Fibroblast of villous mesenchyme (primary cell): ENCODE results near the gene ALDH1A1. TPM values are rescaled to one million over a fixed set of nuclear protein-coding genes. Genes with fewer than 3 reads are reported as not detected.

Source experiments
- DNase-seq: peaks from one replicate; pipeline ENCODE4 v3.0.0-alpha.2; 2010; ENCODE audit warnings: low read depth
- H3K4me3 ChIP-seq: 2 replicates; pipeline ENCODE4 v1.5.1; 2011; ENCODE audit warnings: low read depth, mild to moderate bottlenecking, low read length
- total RNA-seq: library from RNA; depleted of rRNA; stranded (reverse); fragments of >200 nt; gene quantifications from 2 replicates; pipeline ENCODE4 v1.2.3, GENCODE V29; 2012
- TF ChIP-seq, protein P1 (sequence below): IDR thresholded peaks from 2 replicates; pipeline ENCODE4 v1.5.1; 2012; ENCODE audit warnings: low read depth, mild to moderate bottlenecking, low read length; ENCODE audit not compliant: insufficient read depth

Gene ALDH1A1
- total RNA-seq, 1 donor = 450 TPM

DNA sequence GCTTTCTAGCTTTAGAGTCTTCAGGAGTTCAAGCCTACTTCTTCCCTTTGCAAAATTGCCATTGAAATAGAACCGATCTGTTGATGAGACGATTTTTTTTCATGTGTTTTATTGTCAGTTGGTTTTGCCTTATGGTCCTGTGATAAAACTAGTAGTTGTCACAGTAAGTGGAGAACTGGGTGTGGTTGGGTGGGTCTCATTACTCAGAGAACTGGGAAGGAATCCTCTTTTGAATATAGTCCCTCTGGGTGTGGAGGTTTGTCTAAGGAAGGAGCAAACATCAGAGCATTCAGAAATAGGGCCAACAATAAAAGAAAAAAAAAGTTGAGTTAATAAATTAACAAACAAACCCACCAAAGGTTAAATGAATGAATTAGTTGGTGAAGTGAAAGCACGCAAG is 69.0 kb downstream of the ALDH1A1 start:
- no peak for DNase-seq
- TF ChIP-seq, protein P1, sequence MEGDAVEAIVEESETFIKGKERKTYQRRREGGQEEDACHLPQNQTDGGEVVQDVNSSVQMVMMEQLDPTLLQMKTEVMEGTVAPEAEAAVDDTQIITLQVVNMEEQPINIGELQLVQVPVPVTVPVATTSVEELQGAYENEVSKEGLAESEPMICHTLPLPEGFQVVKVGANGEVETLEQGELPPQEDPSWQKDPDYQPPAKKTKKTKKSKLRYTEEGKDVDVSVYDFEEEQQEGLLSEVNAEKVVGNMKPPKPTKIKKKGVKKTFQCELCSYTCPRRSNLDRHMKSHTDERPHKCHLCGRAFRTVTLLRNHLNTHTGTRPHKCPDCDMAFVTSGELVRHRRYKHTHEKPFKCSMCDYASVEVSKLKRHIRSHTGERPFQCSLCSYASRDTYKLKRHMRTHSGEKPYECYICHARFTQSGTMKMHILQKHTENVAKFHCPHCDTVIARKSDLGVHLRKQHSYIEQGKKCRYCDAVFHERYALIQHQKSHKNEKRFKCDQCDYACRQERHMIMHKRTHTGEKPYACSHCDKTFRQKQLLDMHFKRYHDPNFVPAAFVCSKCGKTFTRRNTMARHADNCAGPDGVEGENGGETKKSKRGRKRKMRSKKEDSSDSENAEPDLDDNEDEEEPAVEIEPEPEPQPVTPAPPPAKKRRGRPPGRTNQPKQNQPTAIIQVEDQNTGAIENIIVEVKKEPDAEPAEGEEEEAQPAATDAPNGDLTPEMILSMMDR = no peak

DNA sequence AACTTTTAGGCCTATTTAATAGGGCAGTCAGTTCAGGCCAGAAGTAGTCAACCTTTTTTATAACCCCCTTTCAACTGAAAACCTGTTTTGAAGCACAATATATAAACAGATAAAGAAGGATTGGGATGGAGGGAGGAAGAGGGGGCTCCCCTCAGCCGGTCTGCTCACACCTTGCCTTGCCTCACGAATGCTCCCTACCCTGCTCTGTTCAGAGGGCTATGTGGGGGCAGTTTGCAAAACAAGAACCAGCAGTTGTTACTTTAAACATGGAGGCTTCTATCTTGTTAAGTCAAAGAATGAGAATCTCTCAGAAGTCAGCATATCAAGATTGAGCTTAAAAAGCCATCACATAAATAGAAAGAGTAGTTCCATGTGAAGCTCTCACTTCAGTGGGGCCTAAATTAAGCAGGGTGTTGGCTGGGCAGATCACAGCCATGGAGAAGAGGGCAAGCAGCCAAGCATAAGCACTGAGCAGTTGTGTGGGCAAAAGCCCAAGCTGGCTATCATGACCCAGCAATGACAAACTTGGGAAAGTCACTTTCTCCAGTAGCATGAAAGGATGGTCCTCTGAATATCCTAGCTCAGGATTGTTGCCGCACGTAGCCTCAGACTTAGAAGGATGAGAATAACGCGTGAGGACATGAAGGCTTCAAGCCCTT is 70.6 kb downstream of the ALDH1A1 start:
- TF ChIP-seq, protein P1 = no peak
- DNase-seq = no peak
- no peak overlapping the region for H3K4me3 ChIP-seq

More for the DNA sequence above, 69.0 kb downstream of the ALDH1A1 start:
- H3K4me3 ChIP-seq = no peak overlapping the region

DNA sequence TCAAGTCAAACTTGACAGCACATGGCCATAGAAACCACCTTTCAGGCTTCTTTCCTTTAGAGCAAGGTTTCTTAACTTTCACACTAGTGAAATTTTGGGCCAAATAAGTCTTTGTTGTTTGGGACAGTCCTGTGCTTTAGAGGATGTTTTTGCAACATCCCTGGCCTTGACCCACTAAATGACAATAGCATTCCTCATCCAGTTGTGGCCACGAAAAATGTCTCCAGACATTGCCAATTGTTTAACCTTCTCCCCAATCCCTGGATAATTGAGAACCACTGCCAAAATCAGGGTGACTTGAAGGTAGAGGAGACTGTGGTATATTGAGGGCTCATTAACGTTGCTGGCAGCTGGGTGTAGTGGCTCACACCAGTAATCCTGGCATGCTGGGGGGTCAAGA is 72.0 kb downstream of the ALDH1A1 start:
- no peak for DNase-seq
- no peak overlapping the region for H3K4me3 ChIP-seq
- TF ChIP-seq, protein P1 = no peak

DNA sequence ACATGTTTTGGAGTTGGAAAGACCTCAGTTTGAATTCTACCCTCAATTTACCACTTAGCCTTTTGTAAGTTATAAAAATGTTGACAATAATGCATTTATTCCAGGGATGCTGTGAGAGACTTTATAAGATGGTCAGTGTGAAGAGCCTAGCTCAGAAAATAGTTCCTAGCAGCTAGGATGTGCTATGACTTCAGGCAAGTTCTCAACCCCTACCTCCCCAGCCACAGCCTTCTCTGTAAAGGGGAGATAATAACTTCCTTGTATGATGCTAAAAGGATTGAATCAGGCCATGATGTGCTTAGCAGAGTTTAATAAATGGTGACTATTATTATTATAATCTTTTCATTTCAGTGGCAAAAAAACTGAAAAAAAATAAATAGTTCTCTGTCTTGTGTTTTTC is 77.6 kb downstream of the ALDH1A1 start:
- no peak overlapping the region for H3K4me3 ChIP-seq
- TF ChIP-seq, protein P1 = no peak
- no peak for DNase-seq

DNA sequence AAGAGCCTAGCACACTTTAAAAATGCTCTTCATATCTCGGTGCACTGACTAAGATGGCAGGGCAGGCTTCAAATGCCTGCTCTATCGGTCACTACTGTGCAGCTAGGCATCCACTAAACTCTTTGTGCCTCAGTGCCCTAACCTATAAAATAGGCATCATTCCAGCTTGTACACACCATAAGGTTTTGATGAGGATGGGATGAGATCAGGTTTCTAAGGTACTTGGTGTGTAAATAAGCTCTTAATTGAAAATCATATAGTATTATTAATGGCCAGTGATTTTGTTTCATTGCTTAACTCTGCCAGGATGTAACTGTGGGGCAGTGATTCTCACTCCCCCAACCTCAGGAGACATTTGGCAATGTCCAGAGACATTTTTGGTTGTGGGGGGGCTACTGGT is 78.5 kb downstream of the ALDH1A1 start:
- TF ChIP-seq, protein P1 = no peak
- no peak overlapping the region for H3K4me3 ChIP-seq
- DNase-seq = no peak

DNA sequence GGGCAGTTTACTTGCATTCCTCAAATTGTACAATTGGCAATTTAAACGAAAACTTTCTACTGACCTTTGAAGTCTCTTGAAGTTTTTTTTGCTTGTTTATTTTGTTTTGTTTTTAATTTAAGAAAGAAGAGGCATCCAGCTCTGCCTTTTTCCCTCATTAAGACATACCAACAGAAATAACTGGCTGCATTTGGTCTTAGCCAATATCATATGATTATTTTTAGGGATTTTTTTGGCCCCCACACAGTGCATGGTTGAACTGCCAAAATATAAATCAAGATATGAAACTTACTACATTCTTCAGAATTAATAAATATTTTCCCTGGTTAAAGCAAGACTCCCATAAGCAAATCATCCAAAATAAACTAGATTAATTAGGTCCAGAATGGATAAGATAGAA is 79.4 kb downstream of the ALDH1A1 start:
- no peak for DNase-seq
- no peak overlapping the region for H3K4me3 ChIP-seq
- TF ChIP-seq, protein P1 = no peak

DNA sequence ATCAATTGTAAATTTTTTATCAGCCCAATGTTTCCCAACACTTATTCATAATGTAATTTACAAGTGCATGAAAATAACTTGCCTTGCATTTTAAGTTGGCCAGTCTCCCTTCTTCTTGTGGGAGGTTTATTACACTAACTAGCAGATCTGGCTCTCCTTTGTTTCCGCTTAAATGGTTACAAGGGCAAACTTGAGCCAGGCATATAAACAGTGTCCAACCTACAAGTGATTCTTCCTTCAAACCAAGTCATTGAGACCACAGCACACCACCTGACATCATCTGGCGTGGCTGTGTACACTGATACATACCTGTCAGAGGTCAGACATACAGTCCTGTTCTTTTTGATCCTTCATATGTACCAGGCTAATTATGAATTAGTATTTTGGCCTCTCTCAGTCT is 80.1 kb downstream of the ALDH1A1 start:
- TF ChIP-seq, protein P1 = no peak
- DNase-seq = no peak

More for the DNA sequence above, 80.1 kb downstream of the ALDH1A1 start:
- H3K4me3 ChIP-seq = no peak overlapping the region
